OCI-LY3 (cell line): ENCODE measurements around the gene COIL.

Source experiments
- H2AFZ ChIP-seq: fragments of 200-600, 300-600 bp; shearing (Covaris generic); 2 replicates; pipeline ENCODE4 v1.6.0; 2014; ENCODE audit warnings: antibody characterized with exemption, low read depth, low read length
- H3K27ac ChIP-seq: fragments of 200-600, 300-600 bp; sonication (generic); 2 replicates; pipeline ENCODE4 v1.5.1; 2014; ENCODE audit warnings: mild to moderate bottlenecking, low read length, moderate library complexity, mixed read lengths
- H3K27me3 ChIP-seq: fragments of 200-600, 300-600 bp; sonication (generic); 2 replicates; pipeline ENCODE4 v1.6.1; 2014; ENCODE audit warnings: low read depth, low read length, mixed read lengths
- H3K36me3 ChIP-seq: fragments of 200-600, 300-600 bp; sonication (generic); replicated peaks from 2 replicates; pipeline ENCODE3; 2014; ENCODE audit warnings: low read depth, low read length, mixed read lengths
- H3K4me1 ChIP-seq: fragments of 300-600, 200-600 bp; sonication (generic); 2 replicates; pipeline ENCODE4 v1.6.1; 2014; ENCODE audit warnings: low read length, mixed read lengths
- H3K4me2 ChIP-seq: fragments of 200-600, 300-600 bp; sonication (generic); 2 replicates; pipeline ENCODE4 v1.6.1; 2014; ENCODE audit warnings: low read length, mixed read lengths
- H3K4me3 ChIP-seq: fragments of 300-600, 200-600 bp; sonication (generic); 2 replicates; pipeline ENCODE4 v1.5.1; 2014; ENCODE audit warnings: antibody characterized with exemption, mild to moderate bottlenecking, low read length, moderate library complexity
- H3K79me2 ChIP-seq: fragments of 300-600, 200-600 bp; shearing (Covaris generic); 2 replicates; pipeline ENCODE4 v1.6.1; 2014; ENCODE audit warnings: mild to moderate bottlenecking, low read length, mixed read lengths
- H3K9ac ChIP-seq: fragments of 300-600, 200-600 bp; shearing (Covaris generic); 2 replicates; pipeline ENCODE4 v1.6.0; 2014; ENCODE audit warnings: mild to moderate bottlenecking, low read length, moderate library complexity
- H3K9me3 ChIP-seq: fragments of 200-600, 300-600 bp; shearing (Covaris generic); 2 replicates; pipeline ENCODE4 v1.6.1; 2014; ENCODE audit warnings: low read length, mixed read lengths; ENCODE audit not compliant: insufficient read depth
- H4K20me1 ChIP-seq: fragments of 200-600, 300-600 bp; sonication (generic); 2 replicates; pipeline ENCODE4 v1.6.1; 2016; ENCODE audit warnings: low read length, mixed read lengths; ENCODE audit not compliant: insufficient read depth
- EZH2phosphoT487 ChIP-seq: fragments of 200-600 bp; shearing (Covaris generic); IDR thresholded peaks from 2 replicates; pipeline ENCODE4 v1.6.1; 2018; ENCODE audit warnings: antibody characterized with exemption, mixed run types, low read depth
- TF ChIP-seq, protein P1 (sequence below): fragments of 200-600, 300-600 bp; sonication (generic); IDR thresholded peaks from 2 replicates; pipeline ENCODE4 v1.5.1; 2014; ENCODE audit warnings: antibody characterized with exemption, low read length, low read depth

Gene COIL, protein sequence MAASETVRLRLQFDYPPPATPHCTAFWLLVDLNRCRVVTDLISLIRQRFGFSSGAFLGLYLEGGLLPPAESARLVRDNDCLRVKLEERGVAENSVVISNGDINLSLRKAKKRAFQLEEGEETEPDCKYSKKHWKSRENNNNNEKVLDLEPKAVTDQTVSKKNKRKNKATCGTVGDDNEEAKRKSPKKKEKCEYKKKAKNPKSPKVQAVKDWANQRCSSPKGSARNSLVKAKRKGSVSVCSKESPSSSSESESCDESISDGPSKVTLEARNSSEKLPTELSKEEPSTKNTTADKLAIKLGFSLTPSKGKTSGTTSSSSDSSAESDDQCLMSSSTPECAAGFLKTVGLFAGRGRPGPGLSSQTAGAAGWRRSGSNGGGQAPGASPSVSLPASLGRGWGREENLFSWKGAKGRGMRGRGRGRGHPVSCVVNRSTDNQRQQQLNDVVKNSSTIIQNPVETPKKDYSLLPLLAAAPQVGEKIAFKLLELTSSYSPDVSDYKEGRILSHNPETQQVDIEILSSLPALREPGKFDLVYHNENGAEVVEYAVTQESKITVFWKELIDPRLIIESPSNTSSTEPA

DNA sequence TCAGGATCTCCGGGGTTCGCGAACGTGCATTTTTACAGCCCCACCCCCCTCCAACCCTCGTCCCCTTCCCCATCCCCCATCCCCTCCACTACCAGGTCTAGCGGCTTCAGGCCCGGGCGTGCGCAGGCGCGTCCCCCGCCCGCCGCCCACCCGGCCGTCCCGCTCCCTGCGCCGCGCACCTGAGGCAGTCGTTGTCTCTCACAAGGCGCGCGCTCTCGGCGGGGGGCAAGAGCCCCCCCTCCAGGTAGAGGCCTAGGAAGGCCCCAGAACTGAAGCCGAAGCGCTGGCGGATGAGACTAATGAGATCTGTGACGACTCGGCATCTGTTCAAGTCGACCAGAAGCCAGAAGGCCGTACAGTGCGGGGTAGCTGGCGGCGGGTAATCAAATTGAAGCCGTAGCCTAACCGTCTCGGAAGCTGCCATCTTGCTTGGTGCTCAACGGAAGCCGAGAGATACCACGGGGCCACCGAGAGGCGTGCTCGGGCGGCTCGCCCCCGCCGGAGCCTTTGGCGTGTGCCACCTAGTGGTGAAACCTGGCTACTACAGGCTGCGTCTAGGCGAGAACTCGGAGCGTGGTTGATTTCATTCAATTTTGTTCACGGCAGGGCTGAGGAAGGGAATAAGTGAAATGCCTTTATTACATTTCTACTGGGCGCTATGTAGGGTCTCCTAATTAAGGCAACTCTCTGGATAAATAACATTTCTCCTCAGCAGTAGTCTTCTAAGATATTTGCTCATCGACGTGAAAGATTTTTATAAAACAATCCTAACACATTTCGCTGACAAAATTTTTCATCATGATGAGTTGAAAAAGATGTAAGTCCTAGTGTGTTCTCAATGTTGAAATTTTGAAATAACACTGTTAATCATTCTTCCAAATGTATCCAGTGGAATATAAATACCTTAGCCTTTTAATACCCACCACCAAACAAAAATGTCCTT lies at the start of gene COIL:
Gene COIL, minus strand, starts transcription at position 455 of the 943 bp plus-strand sequence. Its CDS starts 31 bp downstream, at position 424.
- Histone ChIP-seq H3K9ac (peak within 1 kb of the TSS; percentile 74), H3K9me3 (no peaks in the 10 kb centered on the region), H3K79me2 (peaks cover 39% of the 10 kb centered on the region), H3K4me2 (peak within 1 kb of the TSS; percentile 63), H2AFZ (peak within 1 kb of the TSS; percentile 82), H3K4me1 (peaks cover 9% of the 10 kb centered on the region; the same call in 1 of the 2 replicates), H3K27ac (peak within 1 kb of the TSS; percentile 78), H3K4me3 (peak within 1 kb of the TSS; percentile 82), H3K27me3 (no peaks in the 10 kb centered on the region), H4K20me1 (peaks cover 2% of the 10 kb centered on the region; the same call in 1 of the 2 replicates), H3K36me3 (peaks cover 4% of the 10 kb centered on the region)
- TF ChIP-seq EZH2phosphoT487, result no peak
- TF ChIP-seq, protein P1, sequence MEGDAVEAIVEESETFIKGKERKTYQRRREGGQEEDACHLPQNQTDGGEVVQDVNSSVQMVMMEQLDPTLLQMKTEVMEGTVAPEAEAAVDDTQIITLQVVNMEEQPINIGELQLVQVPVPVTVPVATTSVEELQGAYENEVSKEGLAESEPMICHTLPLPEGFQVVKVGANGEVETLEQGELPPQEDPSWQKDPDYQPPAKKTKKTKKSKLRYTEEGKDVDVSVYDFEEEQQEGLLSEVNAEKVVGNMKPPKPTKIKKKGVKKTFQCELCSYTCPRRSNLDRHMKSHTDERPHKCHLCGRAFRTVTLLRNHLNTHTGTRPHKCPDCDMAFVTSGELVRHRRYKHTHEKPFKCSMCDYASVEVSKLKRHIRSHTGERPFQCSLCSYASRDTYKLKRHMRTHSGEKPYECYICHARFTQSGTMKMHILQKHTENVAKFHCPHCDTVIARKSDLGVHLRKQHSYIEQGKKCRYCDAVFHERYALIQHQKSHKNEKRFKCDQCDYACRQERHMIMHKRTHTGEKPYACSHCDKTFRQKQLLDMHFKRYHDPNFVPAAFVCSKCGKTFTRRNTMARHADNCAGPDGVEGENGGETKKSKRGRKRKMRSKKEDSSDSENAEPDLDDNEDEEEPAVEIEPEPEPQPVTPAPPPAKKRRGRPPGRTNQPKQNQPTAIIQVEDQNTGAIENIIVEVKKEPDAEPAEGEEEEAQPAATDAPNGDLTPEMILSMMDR, result peak; percentile 93

- Histone ChIP-seq H3K4me2 (peak overlapping the region; percentile 89), H3K79me2 (no peaks in the 10 kb centered on the region), H4K20me1 (no peaks in the 10 kb centered on the region), H3K36me3 (no peaks in the 10 kb centered on the region), H3K27me3 (no peaks in the 10 kb centered on the region), H3K27ac (no peak overlapping the region), H3K9ac (peak overlapping the region; percentile 36; the same call in 1 of the 2 replicates), H3K4me3 (peak overlapping the region; percentile 72), H2AFZ (peak overlapping the region; percentile 97), H3K4me1 (no peaks in the 10 kb centered on the region), H3K9me3 (no peaks in the 10 kb centered on the region)
- TF ChIP-seq, protein P1, result no peak
- no peak for TF ChIP-seq EZH2phosphoT487
These were observed 49.6 kb upstream of the COIL start for GRCh38 chr17:57010487-57010886.

DNA sequence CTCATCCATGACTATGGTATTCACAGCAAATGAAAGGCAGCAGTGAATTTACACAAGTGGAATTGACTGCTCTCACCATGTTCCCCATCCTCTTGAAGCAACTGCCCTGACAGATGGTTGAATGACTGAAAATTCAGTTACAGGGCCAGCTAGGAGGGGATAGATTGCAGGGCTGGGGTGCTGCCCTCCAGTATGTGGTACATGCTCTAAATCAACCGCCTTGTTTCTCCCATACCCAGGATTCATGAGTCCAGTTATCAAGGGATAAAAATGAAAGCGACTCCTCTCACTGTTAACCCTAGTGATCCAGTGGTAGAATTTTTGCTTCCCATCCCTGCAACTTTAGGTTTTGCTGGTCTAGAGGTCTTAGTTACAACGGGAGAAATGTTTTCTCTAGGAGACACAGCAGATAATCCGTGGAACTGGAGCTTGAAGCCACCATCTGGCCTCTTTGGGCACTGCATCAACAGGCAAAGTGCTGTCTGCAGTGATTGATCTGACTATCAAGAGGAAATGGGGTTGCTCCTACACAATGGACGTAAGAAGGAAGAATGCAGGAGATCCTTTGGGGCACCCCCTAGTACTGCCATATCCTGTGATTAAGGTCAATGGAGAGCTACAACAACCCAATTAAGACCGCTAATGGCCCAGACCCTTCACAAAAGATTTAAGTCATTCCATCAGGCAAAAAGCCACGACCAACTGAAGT lies 49.0 kb upstream of the COIL start:
- Histone ChIP-seq H3K4me3 (peak overlapping the region; percentile 72), H3K4me2 (peak overlapping the region; percentile 89), H2AFZ (peak overlapping the region; percentile 97)

More for the DNA sequence above, 49.0 kb upstream of the COIL start:
- Histone ChIP-seq H3K79me2 (no peaks in the 10 kb centered on the region), H3K9ac (peak overlapping the region; percentile 36; the same call in 1 of the 2 replicates), H3K36me3 (no peaks in the 10 kb centered on the region), H3K27ac (no peak overlapping the region), H3K4me1 (peaks cover 6% of the 10 kb centered on the region), H4K20me1 (no peaks in the 10 kb centered on the region), H3K27me3 (no peaks in the 10 kb centered on the region), H3K9me3 (no peaks in the 10 kb centered on the region)
- TF ChIP-seq, protein P1, result peak; percentile 68
- TF ChIP-seq EZH2phosphoT487, result no peak
